GM19023 (cell line): Measurements from ENCODE around the gene DHH.

Experiments
- ATAC-seq: cut with Tn5 transposase; IDR thresholded peaks from one replicate; pipeline ENCODE4 v1.9.1; 2021; ENCODE audit warnings: mild to moderate bottlenecking, moderate library complexity; ENCODE audit not compliant: unreplicated experiment

The DHH gene

GRCh38 chr12:49051777-49052438, 42.7 kb downstream of the DHH start:
- no peak for ATAC-seq

- ATAC-seq = no peak
Measured at GRCh38 chr12:49051373-49051764, 43.2 kb downstream of the DHH start.

GRCh38 chr12:49050507-49051372, 43.9 kb downstream of the DHH start:
- ATAC-seq = no peak

- ATAC-seq = no peak
Measured at GRCh38 chr12:49049566-49050224, 44.9 kb downstream of the DHH start.

GRCh38 chr12:49048953-49049352, 45.6 kb downstream of the DHH start:
- ATAC-seq = no peak

- no peak for ATAC-seq
Measured at GRCh38 chr12:49046129-49046895, 48.3 kb downstream of the DHH start.

GRCh38 chr12:49044660-49045059, 49.9 kb downstream of the DHH start:
- no peak for ATAC-seq

- ATAC-seq = no peak
Measured at GRCh38 chr12:49043856-49044258, 50.7 kb downstream of the DHH start.

GRCh38 chr12:49043241-49043640, 51.4 kb downstream of the DHH start:
- ATAC-seq = no peak

GRCh38 chr12:49041881-49042484, 52.6 kb downstream of the DHH start:
- no peak for ATAC-seq

- ATAC-seq = no peak
Measured at GRCh38 chr12:49041036-49041880, 53.3 kb downstream of the DHH start.

- ATAC-seq = no peak
Measured at GRCh38 chr12:49040364-49040855, 54.2 kb downstream of the DHH start.

- ATAC-seq = no peak
Measured at GRCh38 chr12:49039421-49040363, 54.9 kb downstream of the DHH start.

- no peak for ATAC-seq
Measured at GRCh38 chr12:49038291-49038955, 56.2 kb downstream of the DHH start.

GRCh38 chr12:49037947-49038237, 56.7 kb downstream of the DHH start:
- no peak for ATAC-seq

GRCh38 chr12:49037111-49037946, 57.3 kb downstream of the DHH start:
- no peak for ATAC-seq
